C4-2B (cell line): ENCODE results near the gene C2CD5.
"Not testable (repeated sequence)": the region's sequence is repeated elsewhere in the genome, so short reads cannot be mapped to it uniquely, and the experiment has no call there.

Source experiments
- H3K27ac ChIP-seq: fragments of 450-650 bp; 2 replicates; pipeline ENCODE4 v1.5.1; 2017
- ZFX ChIP-seq: fragments of 450-650 bp; IDR thresholded peaks from 2 replicates; pipeline ENCODE4 v1.6.1; 2017
- TF ChIP-seq, protein P1 (sequence below): fragments of 450-650 bp; conservative IDR thresholded peaks from 2 replicates; pipeline ENCODE4 v1.5.1; 2017; ENCODE audit warnings: mild to moderate bottlenecking

Gene C2CD5

DNA sequence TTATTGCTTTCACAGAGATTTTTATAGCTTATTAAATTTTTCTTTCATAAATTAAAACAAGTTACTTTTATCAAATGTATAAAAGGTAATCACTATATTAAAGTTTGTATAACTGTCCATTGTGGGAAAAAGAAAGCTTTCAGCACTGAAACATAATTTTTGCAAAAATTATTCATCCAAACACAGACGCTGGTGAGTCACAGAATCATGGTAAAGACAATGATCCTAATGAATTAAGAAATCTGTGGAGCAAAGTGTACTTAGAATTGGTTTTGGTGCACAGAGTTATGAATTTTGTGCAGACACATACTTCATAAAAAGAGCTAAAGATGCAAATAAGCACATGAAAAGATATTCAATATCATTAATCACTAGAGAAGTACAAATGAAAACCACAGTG, 31.7 kb upstream of the C2CD5 start:
- TF ChIP-seq, protein P1, sequence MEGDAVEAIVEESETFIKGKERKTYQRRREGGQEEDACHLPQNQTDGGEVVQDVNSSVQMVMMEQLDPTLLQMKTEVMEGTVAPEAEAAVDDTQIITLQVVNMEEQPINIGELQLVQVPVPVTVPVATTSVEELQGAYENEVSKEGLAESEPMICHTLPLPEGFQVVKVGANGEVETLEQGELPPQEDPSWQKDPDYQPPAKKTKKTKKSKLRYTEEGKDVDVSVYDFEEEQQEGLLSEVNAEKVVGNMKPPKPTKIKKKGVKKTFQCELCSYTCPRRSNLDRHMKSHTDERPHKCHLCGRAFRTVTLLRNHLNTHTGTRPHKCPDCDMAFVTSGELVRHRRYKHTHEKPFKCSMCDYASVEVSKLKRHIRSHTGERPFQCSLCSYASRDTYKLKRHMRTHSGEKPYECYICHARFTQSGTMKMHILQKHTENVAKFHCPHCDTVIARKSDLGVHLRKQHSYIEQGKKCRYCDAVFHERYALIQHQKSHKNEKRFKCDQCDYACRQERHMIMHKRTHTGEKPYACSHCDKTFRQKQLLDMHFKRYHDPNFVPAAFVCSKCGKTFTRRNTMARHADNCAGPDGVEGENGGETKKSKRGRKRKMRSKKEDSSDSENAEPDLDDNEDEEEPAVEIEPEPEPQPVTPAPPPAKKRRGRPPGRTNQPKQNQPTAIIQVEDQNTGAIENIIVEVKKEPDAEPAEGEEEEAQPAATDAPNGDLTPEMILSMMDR = no peak
- TF ChIP-seq ZFX = no peak
- no peak overlapping the region for H3K27ac ChIP-seq

- H3K27ac ChIP-seq = no peak overlapping the region
- TF ChIP-seq ZFX = no peak
- TF ChIP-seq, protein P1 = no peak
Observed at GRCh38 chr12:22574921-22575320, 30.6 kb upstream of the C2CD5 start.

DNA sequence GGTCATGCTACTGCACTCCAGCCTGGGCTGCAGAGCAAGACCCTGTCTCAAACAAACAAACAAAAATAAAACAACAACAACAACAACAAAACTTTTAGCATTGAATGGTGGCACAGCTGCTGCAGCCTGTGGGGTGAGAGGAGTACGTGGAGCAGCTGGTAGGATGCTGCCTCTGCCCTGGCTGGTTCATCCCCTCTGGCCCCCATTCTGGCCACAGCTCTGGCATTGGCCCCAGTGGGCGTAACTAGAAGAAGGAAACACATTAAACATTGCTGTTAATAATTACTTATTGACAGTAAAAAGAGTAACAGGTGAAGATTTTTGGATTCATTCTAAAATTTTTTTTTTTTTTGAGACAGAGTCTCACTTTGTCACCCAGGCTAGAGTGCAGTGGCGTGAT, 28.8 kb upstream of the C2CD5 start:
- no peak overlapping the region for H3K27ac ChIP-seq
- TF ChIP-seq, protein P1 = no peak
- no peak for TF ChIP-seq ZFX

GRCh38 chr12:22569253-22569652, 24.9 kb upstream of the C2CD5 start:
- H3K27ac ChIP-seq = no peak overlapping the region
- no peak for TF ChIP-seq ZFX
- TF ChIP-seq, protein P1 = no peak

GRCh38 chr12:22562036-22563028, 18.0 kb upstream of the C2CD5 start:
- H3K27ac ChIP-seq = no peak overlapping the region
- TF ChIP-seq, protein P1 = no peak
- TF ChIP-seq ZFX = no peak

DNA sequence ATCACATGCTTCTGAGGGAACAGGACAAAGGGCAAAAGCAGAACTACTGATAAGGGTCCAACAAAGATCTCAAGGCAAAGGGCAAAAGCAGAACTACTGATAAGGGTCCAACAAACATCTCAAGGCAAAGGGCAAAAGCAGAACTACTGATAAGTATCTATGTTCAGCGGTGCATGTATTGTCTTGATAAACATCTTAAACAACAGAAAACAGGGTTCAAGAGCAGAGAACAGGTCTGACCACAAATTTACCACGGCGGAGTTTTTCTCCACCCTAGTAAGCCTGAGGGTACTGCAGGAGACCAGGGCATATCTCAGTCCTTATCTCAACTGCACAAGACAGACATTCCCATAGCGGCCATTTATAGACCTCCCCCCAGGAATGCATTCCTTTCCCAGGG, 10.4 kb upstream of the C2CD5 start:
- not testable (repeated sequence) for H3K27ac ChIP-seq

- H3K27ac ChIP-seq = no peak overlapping the region
- TF ChIP-seq, protein P1 = no peak
- TF ChIP-seq ZFX = no peak
Observed at GRCh38 chr12:22551624-22552023, 7.3 kb upstream of the C2CD5 start.

GRCh38 chr12:22545255-22545654, 913 bp upstream of the C2CD5 start:
- TF ChIP-seq ZFX = no peak
- TF ChIP-seq, protein P1 = no peak
- H3K27ac ChIP-seq = no peak overlapping the region; the same call in 1 of the 2 replicates
